Mucosa of descending colon (tissue), 3 donors: ENCODE data around the gene PTPRJ. TPM values are rescaled to one million over a fixed set of nuclear protein-coding genes. Genes with fewer than 3 reads are reported as not detected.
"Not testable (repeated sequence)": the region's sequence is repeated elsewhere in the genome, so short reads cannot be mapped to it uniquely, and the experiment has no call there.

Source experiments
- ATAC-seq: fragments of 200-7000 bp; cut with Tn5 transposase; one replicate; pipeline ENCODE4 v1.9.1; 2020; ENCODE audit warnings: mild to moderate bottlenecking, moderate library complexity
- DNase-seq, 3 donors: peaks; one replicate each; pipeline ENCODE4 v3.0.0-alpha.2; 2020
- H3K36me3 ChIP-seq: fragments of 200-600 bp; one replicate; pipeline ENCODE4 v1.8.0; 2021; ENCODE audit warnings: low read depth, mild to moderate bottlenecking
- H3K4me1 ChIP-seq: fragments of 200-600 bp; one replicate; pipeline ENCODE4 v1.8.0; 2021; ENCODE audit warnings: low read depth, mild to moderate bottlenecking
- H3K4me3 ChIP-seq: fragments of 200-600 bp; one replicate; pipeline ENCODE4 v1.8.0; 2021; ENCODE audit warnings: mild to moderate bottlenecking
- H3K9me3 ChIP-seq: fragments of 200-600 bp; one replicate; pipeline ENCODE4 v1.8.0; 2021; ENCODE audit warnings: mild to moderate bottlenecking
- intact Hi-C, 2 donors: fragments of 100-400 bp; cut with DNase I in 1 of 2; cut with micrococcal nuclease in 1 of 2; formaldehyde crosslinking; loops; one replicate each; pipeline versions ENCODE4 v1.11.0 to v1.11.1; 2022; cut with DNase I, micrococcal nuclease
- total RNA-seq, 3 donors: library from RNA; stranded (reverse); fragmentation: NEBNext Ultra II Directional in 2 of 3; extraction: Animal tissue kit (Norgen Biotek cat#: 25700) in 2 of 3; gene quantifications; one replicate each; pipeline versions ENCODE4 v1.2.1 to v1.2.4, GENCODE V29; 2021 to 2023
- TF ChIP-seq, protein P1 (sequence below): fragments of 200-600 bp; IDR thresholded peaks from one replicate; pipeline ENCODE4 v1.8.0; 2022; ENCODE audit warnings: antibody characterized with exemption, mild to moderate bottlenecking
- donor health status: DM: no; HTN: no; CAD: no; lungs with moderate emphysema.
- donor health status: DM: no; HTN: no; CAD: no.
- donor health status: DM: no; HTN: yes; CAD: no.

PTPRJ gene
- total RNA-seq, 3 donors from 2014 or later = 27.8 to 54.6 (median 44.0) TPM

DNA sequence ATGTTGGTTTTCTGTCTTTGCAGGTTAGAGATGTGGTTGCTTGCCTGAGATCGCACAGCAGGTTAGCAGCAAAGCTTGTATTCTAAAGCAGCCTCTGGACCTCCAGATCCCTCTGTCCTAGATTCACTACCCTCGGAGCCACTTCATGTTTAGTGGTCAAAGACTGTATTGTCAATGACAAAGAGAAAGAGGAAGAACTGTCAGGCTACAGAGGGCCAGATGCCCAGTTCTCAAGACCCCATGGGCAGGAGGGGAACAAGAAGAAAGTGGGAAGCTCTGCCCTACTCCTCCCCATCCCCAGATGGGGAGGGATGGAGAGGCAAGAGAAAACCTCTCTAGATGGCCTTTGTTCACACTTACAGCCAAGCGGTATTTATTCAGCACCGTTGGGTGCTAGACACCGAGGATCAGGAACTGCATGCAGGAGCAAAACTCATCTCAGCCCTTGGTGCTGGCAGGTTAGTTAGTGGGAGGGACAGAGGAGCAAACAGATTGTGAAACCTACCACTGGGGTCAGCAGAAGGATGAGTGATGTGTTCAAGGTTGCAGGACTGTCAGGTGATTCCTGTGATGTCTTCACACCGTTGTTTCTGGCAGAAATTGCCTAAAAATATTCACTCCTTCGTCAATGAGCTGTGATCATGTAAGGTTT is 38.3 kb upstream of the PTPRJ start:
- intact Hi-C loops = no loop called here
- Histone ChIP-seq H3K36me3 (no peaks in the 10 kb centered on the region), H3K9me3 (no peaks in the 10 kb centered on the region), H3K4me1 (no peaks in the 10 kb centered on the region), H3K4me3 (no peak overlapping the region)
- no peak for DNase-seq
- ATAC-seq = peak; percentile 16
- TF ChIP-seq, protein P1, sequence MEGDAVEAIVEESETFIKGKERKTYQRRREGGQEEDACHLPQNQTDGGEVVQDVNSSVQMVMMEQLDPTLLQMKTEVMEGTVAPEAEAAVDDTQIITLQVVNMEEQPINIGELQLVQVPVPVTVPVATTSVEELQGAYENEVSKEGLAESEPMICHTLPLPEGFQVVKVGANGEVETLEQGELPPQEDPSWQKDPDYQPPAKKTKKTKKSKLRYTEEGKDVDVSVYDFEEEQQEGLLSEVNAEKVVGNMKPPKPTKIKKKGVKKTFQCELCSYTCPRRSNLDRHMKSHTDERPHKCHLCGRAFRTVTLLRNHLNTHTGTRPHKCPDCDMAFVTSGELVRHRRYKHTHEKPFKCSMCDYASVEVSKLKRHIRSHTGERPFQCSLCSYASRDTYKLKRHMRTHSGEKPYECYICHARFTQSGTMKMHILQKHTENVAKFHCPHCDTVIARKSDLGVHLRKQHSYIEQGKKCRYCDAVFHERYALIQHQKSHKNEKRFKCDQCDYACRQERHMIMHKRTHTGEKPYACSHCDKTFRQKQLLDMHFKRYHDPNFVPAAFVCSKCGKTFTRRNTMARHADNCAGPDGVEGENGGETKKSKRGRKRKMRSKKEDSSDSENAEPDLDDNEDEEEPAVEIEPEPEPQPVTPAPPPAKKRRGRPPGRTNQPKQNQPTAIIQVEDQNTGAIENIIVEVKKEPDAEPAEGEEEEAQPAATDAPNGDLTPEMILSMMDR = no peak

DNA sequence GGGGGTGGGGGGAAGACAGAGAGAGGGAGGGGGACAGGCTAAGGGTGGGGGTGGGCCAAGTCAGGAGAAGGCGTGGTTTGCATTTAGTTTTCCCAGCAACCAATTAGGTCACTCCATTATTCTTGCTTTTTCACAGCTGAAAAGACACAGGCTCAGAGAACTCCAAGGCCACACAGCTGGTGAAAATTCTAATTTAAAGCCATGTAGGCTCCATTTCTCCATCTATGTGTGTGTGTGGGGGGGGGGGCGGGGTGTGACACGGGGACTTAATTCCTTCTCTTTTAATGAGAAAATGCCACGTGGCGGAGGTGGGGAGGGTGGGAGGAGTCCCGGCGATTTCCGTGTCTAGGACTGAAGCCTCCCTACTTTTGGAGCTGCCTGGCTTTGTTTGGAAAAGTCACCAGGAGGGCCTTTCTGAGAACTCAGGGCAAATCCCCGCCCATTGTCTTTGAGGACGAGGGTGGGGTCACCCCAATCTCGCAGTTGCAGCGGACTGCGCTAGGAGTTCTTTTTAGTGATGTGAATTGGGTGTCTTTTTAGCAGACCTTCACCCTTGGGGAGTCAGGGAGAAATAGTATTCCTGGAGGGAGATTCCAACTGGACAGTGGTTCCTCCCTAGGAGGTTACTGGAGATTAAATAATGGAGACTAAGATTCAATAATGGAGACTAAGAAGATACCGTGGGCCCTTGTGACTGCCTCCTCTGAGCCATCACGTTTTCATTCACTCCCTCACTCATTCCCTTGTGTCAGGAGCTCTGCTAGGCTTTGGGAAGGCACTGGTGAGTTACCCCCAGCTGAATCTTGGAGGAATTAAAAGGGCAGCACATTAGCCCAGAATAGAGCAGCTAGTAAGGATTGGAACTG is 36.4 kb upstream of the PTPRJ start:
- intact Hi-C loops = no loop called here
- TF ChIP-seq, protein P1 = no peak
- H3K36me3 ChIP-seq = no peaks in the 10 kb centered on the region
- H3K4me1 ChIP-seq = no peaks in the 10 kb centered on the region
- no peak overlapping the region for H3K4me3 ChIP-seq
- ATAC-seq = no peak
- H3K9me3 ChIP-seq = no peaks in the 10 kb centered on the region
- no peak for DNase-seq

DNA sequence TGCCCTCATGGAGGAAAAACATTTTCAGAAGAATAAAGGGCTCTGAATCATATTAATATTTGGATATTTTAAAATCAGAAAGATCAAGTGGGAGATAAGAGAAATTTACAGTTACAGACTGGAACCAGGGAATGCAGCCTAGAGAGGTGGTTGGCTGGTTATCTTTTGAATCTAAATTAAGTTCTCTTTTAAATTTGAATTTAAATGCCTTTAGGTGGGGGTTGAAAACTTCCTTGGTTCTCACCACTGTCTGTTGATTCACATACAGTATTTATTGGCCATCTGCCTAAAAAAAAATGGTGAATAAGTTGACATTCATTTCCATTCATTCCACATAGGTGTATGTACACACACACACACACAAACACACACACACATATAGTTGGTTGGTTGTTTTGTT is 35.7 kb upstream of the PTPRJ start:
- Histone ChIP-seq H3K4me1 (no peaks in the 10 kb centered on the region), H3K36me3 (no peaks in the 10 kb centered on the region), H3K4me3 (no peak overlapping the region), H3K9me3 (no peaks in the 10 kb centered on the region)
- TF ChIP-seq, protein P1 = no peak
- intact Hi-C loops = no loop called here
- ATAC-seq = no peak
- DNase-seq = no peak

DNA sequence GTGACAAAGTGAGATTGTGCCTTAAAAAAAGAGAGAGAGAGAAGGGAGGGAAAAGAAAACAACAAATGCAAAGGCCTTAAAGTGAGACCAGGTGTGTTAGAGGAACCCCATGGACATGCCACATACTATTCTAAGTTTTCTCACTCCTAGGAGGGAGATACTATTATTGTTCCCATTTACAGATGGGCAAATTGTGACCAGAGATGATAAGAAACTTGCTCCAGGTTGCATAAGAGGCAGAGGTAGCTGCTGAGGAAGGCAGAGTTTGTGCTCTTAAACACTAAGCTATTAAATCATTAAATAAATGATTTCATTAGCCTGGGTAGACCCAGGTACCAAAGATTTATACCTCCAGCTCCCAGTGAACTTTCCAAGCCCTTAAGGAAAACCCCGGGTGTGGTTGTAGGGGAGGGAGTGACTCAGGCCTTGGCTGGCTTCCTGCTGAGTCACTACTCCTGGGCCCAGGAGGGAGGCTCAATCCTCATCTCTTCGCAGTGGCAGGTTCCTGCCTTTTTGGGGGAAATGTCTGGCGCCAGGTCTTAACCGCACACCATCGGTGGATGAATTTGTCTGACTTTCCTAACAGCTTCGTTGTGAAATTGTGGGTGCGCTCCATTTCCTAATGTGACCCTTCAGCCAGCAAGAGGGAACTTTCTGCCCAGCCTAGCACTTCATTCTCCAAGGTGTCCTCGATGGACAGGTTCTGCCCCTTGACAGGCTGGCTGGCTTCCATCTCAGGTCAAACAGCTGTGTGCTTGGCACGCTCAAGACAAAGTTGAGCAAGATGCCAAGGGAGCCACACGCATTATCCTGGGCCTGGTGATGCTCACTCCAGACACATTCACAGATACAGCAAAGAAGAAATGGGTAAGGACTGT is 33.4 kb upstream of the PTPRJ start:
- H3K4me1 ChIP-seq = no peaks in the 10 kb centered on the region
- intact Hi-C loops = no loop called here
- TF ChIP-seq, protein P1 = no peak

DNA sequence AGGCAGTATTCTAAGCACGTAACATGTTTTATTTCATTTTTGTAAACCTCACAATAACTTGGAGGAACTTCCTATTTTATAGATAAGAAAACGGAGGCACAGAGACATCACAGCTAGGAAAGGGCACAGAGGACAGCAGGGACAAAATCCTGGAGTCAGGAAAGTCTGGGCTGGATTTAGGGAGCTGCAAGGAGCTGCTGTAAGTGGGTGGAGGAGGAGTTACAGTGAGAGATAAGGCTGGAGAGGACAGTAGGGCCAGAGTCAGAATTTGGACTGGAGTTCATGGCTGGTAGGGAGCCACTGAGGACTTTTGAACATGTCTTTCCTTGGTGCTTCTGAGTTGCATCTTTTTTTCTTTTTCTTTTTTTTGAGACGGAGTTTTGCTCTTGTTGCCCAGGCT is 32.2 kb upstream of the PTPRJ start:
- DNase-seq = no peak
- no peaks in the 10 kb centered on the region for H3K9me3 ChIP-seq
- ATAC-seq = peak; percentile 10
- no peaks in the 10 kb centered on the region for H3K4me1 ChIP-seq
- no peak overlapping the region for H3K4me3 ChIP-seq
- no peaks in the 10 kb centered on the region for H3K36me3 ChIP-seq
- TF ChIP-seq, protein P1 = no peak
- intact Hi-C loops = no loop called here

More for the DNA sequence above, 33.4 kb upstream of the PTPRJ start:
- peak; percentile 61 to 76 (median 69) for DNase-seq
- peak; percentile 98 for ATAC-seq
- H3K4me3 ChIP-seq = no peak overlapping the region
- H3K9me3 ChIP-seq = no peaks in the 10 kb centered on the region
- no peaks in the 10 kb centered on the region for H3K36me3 ChIP-seq

DNA sequence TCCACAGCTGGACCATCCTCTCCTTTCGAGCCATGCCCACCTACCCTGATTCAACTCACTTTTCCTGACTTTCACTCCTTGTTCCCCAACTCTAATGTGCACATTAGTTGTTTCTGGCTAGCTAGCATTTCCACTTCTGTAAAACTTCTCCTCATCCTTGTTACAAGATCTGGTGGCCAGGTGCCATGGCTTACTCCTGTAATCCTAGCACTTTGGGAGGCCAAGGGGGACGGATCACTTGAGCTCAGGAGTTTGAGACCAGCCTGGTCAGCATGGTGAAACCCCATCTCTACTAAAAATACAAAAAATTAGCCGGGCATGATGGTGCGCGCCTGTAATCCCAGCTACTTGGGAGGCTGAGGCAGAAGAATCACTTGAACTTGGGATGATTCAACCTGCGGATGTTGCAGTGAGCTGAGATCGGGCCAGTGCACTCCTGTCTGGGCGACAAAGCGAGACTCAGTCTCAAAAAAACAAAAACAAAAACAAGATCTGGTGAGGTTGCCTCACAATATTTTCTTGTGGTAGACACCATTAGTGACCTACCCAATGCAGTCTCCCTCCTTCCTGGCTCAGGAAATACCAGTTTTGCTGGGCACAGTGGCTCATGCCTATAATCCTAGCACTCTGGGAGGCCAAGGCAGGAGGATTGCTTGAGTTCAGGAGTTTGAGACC is 31.2 kb upstream of the PTPRJ start:
- DNase-seq, H3K4me1 ChIP-seq, H3K9me3 ChIP-seq, H3K4me3 ChIP-seq, intact Hi-C loops, H3K36me3 ChIP-seq, ATAC-seq: not testable (repeated sequence)
